HG03064 (cell line): ENCODE data around the gene DOCK4.

ENCODE experiments used
- ATAC-seq: cut with Tn5 transposase; IDR thresholded peaks from one replicate; pipeline ENCODE4 v1.9.1; 2021; ENCODE audit warnings: low read depth; ENCODE audit not compliant: unreplicated experiment

DOCK4 gene

GRCh38 chr7:111878785-111879184 is 327.4 kb downstream of the DOCK4 start:
- ATAC-seq, result no peak

- no peak for ATAC-seq
Measured at GRCh38 chr7:111877931-111878330, 328.3 kb downstream of the DOCK4 start.

GRCh38 chr7:111873963-111874690 is 332.1 kb downstream of the DOCK4 start:
- no peak for ATAC-seq

- ATAC-seq, result no peak
Measured at GRCh38 chr7:111873326-111873646, 332.9 kb downstream of the DOCK4 start.

GRCh38 chr7:111872450-111873325 is 333.5 kb downstream of the DOCK4 start:
- no peak for ATAC-seq

GRCh38 chr7:111871283-111871682 is 334.9 kb downstream of the DOCK4 start:
- no peak for ATAC-seq

GRCh38 chr7:111869280-111869679 is 336.9 kb downstream of the DOCK4 start:
- no peak for ATAC-seq

GRCh38 chr7:111867348-111867931 is 338.8 kb downstream of the DOCK4 start:
- ATAC-seq, result no peak

GRCh38 chr7:111866787-111867186 is 339.4 kb downstream of the DOCK4 start:
- ATAC-seq, result no peak

GRCh38 chr7:111865430-111865829 is 340.8 kb downstream of the DOCK4 start:
- no peak for ATAC-seq

GRCh38 chr7:111864291-111864976 is 341.8 kb downstream of the DOCK4 start:
- ATAC-seq, result no peak

GRCh38 chr7:111863269-111863668 is 342.9 kb downstream of the DOCK4 start:
- no peak for ATAC-seq

GRCh38 chr7:111860248-111860647 is 346.0 kb downstream of the DOCK4 start:
- ATAC-seq, result no peak

- no peak for ATAC-seq
Measured at GRCh38 chr7:111858331-111858730, 347.9 kb downstream of the DOCK4 start.

GRCh38 chr7:111855842-111856227 is 350.4 kb downstream of the DOCK4 start:
- no peak for ATAC-seq

- ATAC-seq, result no peak
Measured at GRCh38 chr7:111855161-111855841, 350.9 kb downstream of the DOCK4 start.

GRCh38 chr7:111853201-111853990 is 352.8 kb downstream of the DOCK4 start:
- no peak for ATAC-seq

- no peak for ATAC-seq
Measured at GRCh38 chr7:111852081-111852480, 354.1 kb downstream of the DOCK4 start.

- no peak for ATAC-seq
Measured at GRCh38 chr7:111846898-111847297, 359.3 kb downstream of the DOCK4 start.

- ATAC-seq, result no peak
Measured at GRCh38 chr7:111845853-111846252, 360.3 kb downstream of the DOCK4 start.
